Measurements from ENCODE around the gene NPHP1.

GRCh38 chr2:110134025-110134424, 70.8 kb downstream of the NPHP1 start:
- TF ChIP-seq EP300 (conservative IDR thresholded peaks at IDR 0.05; ENCODE audit: poor library complexity, severe bottlenecking) (no peak), POLR2AphosphoS5 (IDR thresholded peaks at IDR 0.05) (no peak), TAF1 (IDR thresholded peaks at IDR 0.05; ENCODE audit: low read depth) (no peak), CTCF (IDR thresholded peaks at IDR 0.05; ENCODE audit: poor library complexity, severe bottlenecking) (no peak), EZH2 (IDR thresholded peaks at IDR 0.05; ENCODE audit: borderline replicate concordance, insufficient read depth, low read length, poor library complexity, severe bottlenecking) (no peak), RAD21 (conservative IDR thresholded peaks at IDR 0.05) (no peak), MXI1 (conservative IDR thresholded peaks at IDR 0.05; ENCODE audit: poor library complexity, severe bottlenecking) (no peak), SMC3 (conservative IDR thresholded peaks at IDR 0.05; ENCODE audit: poor library complexity) (no peak)
- TF ChIP-seq, protein P1, sequence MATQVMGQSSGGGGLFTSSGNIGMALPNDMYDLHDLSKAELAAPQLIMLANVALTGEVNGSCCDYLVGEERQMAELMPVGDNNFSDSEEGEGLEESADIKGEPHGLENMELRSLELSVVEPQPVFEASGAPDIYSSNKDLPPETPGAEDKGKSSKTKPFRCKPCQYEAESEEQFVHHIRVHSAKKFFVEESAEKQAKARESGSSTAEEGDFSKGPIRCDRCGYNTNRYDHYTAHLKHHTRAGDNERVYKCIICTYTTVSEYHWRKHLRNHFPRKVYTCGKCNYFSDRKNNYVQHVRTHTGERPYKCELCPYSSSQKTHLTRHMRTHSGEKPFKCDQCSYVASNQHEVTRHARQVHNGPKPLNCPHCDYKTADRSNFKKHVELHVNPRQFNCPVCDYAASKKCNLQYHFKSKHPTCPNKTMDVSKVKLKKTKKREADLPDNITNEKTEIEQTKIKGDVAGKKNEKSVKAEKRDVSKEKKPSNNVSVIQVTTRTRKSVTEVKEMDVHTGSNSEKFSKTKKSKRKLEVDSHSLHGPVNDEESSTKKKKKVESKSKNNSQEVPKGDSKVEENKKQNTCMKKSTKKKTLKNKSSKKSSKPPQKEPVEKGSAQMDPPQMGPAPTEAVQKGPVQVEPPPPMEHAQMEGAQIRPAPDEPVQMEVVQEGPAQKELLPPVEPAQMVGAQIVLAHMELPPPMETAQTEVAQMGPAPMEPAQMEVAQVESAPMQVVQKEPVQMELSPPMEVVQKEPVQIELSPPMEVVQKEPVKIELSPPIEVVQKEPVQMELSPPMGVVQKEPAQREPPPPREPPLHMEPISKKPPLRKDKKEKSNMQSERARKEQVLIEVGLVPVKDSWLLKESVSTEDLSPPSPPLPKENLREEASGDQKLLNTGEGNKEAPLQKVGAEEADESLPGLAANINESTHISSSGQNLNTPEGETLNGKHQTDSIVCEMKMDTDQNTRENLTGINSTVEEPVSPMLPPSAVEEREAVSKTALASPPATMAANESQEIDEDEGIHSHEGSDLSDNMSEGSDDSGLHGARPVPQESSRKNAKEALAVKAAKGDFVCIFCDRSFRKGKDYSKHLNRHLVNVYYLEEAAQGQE (IDR thresholded peaks at IDR 0.05; ENCODE audit: borderline replicate concordance) = no peak
